Neural crest cell (in vitro differentiated cells): ENCODE data around the gene HDAC6. TPM values are rescaled to one million over a fixed set of nuclear protein-coding genes. Genes with fewer than 3 reads are reported as not detected.

Source experiments
- DNase-seq: peaks from one replicate; pipeline ENCODE4 v3.0.0; 2021; ENCODE audit warnings: low read depth, mixed read lengths, low spot score
- H3K27ac Mint-ChIP-seq: one replicate; pipeline ENCODE4 v1.8.0; 2021; ENCODE audit warnings: mild to moderate bottlenecking, mixed read lengths; ENCODE audit not compliant: unreplicated experiment
- H3K27me3 Mint-ChIP-seq: 2 replicates; pipeline ENCODE4 v1.8.0; 2021; ENCODE audit warnings: low read depth, mild to moderate bottlenecking, mixed read lengths
- H3K36me3 Mint-ChIP-seq: 2 replicates; pipeline ENCODE4 v1.8.0; 2021; ENCODE audit warnings: low read depth, mild to moderate bottlenecking, mixed read lengths
- H3K4me1 Mint-ChIP-seq: 2 replicates; pipeline ENCODE4 v1.8.0; 2021; ENCODE audit warnings: mixed read lengths
- H3K4me3 Mint-ChIP-seq: one replicate; pipeline ENCODE4 v1.8.0; 2021; ENCODE audit warnings: mild to moderate bottlenecking, mixed read lengths
- H3K9me3 Mint-ChIP-seq: 2 replicates; pipeline ENCODE4 v1.8.0; 2021; ENCODE audit warnings: mixed read lengths
- total RNA-seq: library from RNA; stranded (reverse); gene quantifications from 2 replicates; pipeline ENCODE4 v1.2.1, GENCODE V29; 2021
- TF ChIP-seq, protein P1 (sequence below): fragments of 200-600 bp; sonication (generic); conservative IDR thresholded peaks from 2 replicates; pipeline ENCODE4 v1.5.0; 2021; ENCODE audit warnings: antibody characterized with exemption, mild to moderate bottlenecking

Gene HDAC6
- total RNA-seq, 1 donor from 2014 or later = 183 TPM

DNA sequence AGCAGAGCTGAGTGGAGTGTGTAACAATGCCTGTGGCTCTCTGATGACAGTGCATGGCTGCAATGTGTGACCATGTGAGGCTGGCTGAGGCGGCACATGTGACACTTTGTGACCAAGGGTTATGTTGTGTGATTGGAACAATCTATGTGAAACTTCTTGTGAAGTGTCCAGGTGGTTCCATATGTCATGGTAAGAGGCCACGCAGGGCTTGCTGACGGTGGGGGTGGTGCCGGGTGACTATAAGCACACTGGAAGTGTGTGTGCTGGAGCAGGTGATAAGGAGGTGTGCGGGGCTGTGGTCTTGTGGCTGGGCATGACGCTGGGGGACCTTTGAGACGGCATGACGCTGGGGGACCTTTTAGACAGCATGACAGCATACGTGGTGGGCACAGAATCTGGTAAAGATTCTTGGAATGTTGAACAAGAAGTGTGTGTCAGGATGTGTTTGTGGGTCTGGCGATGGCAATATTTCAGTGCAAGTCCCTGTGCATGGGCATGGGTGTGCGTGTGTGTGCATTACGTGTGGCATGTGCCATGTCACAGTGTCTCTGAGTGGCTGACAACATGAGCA lies 7.4 kb upstream of the HDAC6 start:
- Mint-ChIP-seq H3K27me3 (no peaks in the 10 kb centered on the region), H3K9me3 (no peaks in the 10 kb centered on the region), H3K36me3 (no peaks in the 10 kb centered on the region), H3K27ac (peak overlapping the region; percentile 91), H3K4me1 (peaks cover 8% of the 10 kb centered on the region), H3K4me3 (no peak overlapping the region)
- TF ChIP-seq, protein P1, sequence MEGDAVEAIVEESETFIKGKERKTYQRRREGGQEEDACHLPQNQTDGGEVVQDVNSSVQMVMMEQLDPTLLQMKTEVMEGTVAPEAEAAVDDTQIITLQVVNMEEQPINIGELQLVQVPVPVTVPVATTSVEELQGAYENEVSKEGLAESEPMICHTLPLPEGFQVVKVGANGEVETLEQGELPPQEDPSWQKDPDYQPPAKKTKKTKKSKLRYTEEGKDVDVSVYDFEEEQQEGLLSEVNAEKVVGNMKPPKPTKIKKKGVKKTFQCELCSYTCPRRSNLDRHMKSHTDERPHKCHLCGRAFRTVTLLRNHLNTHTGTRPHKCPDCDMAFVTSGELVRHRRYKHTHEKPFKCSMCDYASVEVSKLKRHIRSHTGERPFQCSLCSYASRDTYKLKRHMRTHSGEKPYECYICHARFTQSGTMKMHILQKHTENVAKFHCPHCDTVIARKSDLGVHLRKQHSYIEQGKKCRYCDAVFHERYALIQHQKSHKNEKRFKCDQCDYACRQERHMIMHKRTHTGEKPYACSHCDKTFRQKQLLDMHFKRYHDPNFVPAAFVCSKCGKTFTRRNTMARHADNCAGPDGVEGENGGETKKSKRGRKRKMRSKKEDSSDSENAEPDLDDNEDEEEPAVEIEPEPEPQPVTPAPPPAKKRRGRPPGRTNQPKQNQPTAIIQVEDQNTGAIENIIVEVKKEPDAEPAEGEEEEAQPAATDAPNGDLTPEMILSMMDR = no peak
- no peak for DNase-seq

DNA sequence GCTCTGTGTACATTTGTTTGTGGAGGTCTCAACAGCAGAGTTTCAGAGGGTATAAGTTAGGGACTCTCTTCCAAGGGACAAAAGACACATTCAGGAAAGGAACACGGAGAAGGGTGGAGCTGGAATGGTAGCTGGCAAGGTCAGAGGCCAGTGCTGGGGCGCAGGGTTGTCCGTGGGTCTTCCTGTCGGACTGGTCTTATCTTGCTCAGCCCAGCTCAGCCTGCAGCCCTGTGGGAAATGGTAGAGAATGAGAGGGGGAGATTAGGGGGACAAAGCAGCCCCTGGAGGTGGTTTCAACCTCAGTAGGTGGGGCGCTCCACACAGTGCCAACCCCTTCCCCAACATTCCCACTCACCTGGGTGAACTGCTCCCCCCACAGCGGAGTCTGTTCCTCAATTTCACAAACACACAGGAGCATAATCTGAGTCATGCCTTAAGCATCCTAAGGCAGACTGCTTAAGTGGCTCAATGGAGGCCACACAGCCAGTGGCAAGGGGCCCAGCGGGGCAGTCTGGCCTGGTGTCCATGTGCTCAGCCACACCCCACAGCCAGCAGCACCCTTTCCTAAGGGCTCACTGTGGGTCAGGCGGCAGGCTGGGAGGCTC lies 6.9 kb upstream of the HDAC6 start:
- H3K9me3 Mint-ChIP-seq = no peaks in the 10 kb centered on the region
- H3K36me3 Mint-ChIP-seq = no peaks in the 10 kb centered on the region
- H3K4me3 Mint-ChIP-seq = peak overlapping the region; percentile 33
- peak overlapping the region; percentile 91 for H3K27ac Mint-ChIP-seq
- DNase-seq = no peak
- TF ChIP-seq, protein P1 = no peak
- H3K27me3 Mint-ChIP-seq = no peaks in the 10 kb centered on the region
- peaks cover 8% of the 10 kb centered on the region for H3K4me1 Mint-ChIP-seq

DNA sequence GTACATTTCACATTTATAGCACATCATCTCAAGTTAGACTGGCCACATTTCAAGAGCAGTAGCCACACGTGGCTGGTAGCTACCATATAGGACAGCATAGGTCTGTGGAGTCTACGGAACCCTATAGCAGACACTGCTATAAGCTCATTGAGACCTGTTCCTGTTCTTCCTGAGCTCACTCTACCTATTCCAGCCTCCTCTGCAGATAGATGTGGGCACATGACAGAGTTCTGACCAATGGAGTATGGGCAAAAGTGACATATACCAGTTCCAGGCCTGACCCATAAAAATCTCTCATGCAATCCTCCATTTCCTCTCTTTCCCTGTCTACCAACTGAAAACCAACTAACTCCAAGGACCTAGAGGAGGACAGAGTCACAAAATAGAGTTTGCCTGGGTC lies 3.5 kb upstream of the HDAC6 start:
- H3K4me1 Mint-ChIP-seq = peaks cover 25% of the 10 kb centered on the region
- H3K36me3 Mint-ChIP-seq = no peaks in the 10 kb centered on the region
- no peak for DNase-seq
- H3K4me3 Mint-ChIP-seq = no peak overlapping the region
- H3K27me3 Mint-ChIP-seq = no peaks in the 10 kb centered on the region
- H3K27ac Mint-ChIP-seq = no peak overlapping the region
- H3K9me3 Mint-ChIP-seq = no peaks in the 10 kb centered on the region
- TF ChIP-seq, protein P1 = no peak

DNA sequence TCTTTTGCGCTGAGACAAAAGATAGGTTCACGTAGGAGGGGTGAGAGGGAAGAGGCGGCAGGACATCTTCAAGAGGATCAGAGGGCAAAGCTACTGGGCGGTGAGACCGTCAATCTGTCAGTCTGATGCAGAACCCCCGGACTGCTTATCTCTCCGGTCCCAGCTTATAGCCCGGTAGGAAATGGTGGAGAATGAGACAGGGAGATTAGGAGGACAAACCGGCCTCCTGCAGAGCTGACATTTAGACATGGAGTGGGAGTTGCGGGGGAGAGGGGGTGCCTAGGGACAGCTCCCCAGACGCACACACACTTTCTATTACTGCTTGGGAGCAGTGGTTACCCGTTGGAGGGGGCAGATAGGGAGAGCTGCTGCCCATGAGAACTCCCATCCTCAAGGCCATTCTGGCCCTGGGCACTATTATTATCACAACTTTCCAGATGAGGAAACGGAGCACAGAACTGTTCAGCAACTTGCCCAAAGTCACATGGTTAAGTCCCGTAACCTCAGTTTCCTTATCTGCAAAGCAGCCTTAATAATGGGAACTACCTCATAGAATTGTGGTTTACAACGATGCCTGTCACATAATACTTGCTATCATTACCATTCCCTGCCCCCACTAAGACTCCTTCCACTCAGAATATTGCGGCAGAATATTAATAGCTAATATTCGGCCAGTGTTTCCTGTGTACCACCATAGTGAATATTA lies 1.1 kb upstream of the HDAC6 start:
- peaks cover 21% of the 10 kb centered on the region for H3K4me1 Mint-ChIP-seq
- H3K9me3 Mint-ChIP-seq = peaks cover 4% of the 10 kb centered on the region
- no peak for DNase-seq
- TF ChIP-seq, protein P1 = no peak
- H3K36me3 Mint-ChIP-seq = peaks cover 10% of the 10 kb centered on the region
- H3K4me3 Mint-ChIP-seq = peak overlapping the region; percentile 96
- H3K27ac Mint-ChIP-seq = peak overlapping the region; percentile 95
- no peaks in the 10 kb centered on the region for H3K27me3 Mint-ChIP-seq

DNA sequence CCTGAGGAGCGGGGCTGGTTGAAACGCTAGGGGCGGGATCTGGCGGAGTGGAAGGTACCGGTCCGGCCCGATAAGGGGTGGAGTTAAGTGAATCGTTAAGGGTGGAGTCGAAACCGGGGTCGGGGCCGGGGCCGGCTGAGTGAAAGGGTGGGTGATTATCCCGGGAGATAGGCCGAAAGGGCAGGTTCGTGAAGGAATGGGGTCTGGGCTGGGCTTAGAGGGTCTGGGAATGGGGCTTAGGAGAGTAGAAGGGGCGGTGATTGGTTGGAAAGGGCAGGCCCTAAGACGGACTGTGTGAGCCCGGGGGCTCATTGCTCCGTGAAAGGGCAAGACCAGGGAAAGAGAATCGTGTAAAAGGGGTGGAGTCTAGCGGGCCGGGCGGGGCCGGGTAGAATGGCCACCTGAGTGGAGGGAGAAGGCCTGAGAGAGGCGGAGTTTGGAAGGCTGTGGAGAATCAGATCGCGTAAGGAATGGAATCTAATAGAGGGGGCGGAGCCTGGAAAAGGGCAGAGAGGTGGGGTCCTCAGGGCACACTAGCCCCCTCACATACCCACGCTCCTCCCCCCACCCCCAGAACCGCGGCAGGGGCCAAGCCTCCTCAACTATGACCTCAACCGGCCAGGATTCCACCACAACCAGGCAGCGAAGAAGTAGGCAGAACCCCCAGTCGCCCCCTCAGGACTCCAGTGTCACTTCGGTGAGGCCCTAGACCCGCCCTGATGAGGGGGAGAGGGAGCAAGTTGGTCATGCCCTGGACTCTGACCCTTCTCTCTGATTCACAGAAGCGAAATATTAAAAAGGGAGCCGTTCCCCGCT lies 430 bp downstream of the HDAC6 start:
- H3K27ac Mint-ChIP-seq = peak overlapping the region; percentile 97
- H3K27me3 Mint-ChIP-seq = no peaks in the 10 kb centered on the region
- H3K36me3 Mint-ChIP-seq = peaks cover 12% of the 10 kb centered on the region
- peaks cover 4% of the 10 kb centered on the region for H3K9me3 Mint-ChIP-seq
- DNase-seq = peak; percentile 61
- TF ChIP-seq, protein P1 = no peak
- H3K4me1 Mint-ChIP-seq = peaks cover 21% of the 10 kb centered on the region
- H3K4me3 Mint-ChIP-seq = peak overlapping the region; percentile 96
